GM23338 (cell line): ENCODE measurements around the gene CNBD2. TPM values are rescaled to one million over a fixed set of nuclear protein-coding genes. Genes with fewer than 3 reads are reported as not detected.

Experiments used
- ATAC-seq: fragments of 200-7000 bp; cut with Tn5 transposase; 3 replicates; pipeline ENCODE4 v1.9.1; 2020
- DNase-seq: peaks from one replicate; pipeline ENCODE4 v3.0.0-alpha.2; 2015; ENCODE audit warnings: low spot score
- H2AFZ ChIP-seq: fragments of 200-600 bp; sonication (generic); 2 replicates; pipeline ENCODE4 v1.8.0; 2016; ENCODE audit warnings: antibody characterized with exemption, mild to moderate bottlenecking, moderate library complexity
- H3F3A ChIP-seq: fragments of 200-600 bp; sonication (generic); replicated peaks from 2 replicates; pipeline ENCODE4 v1.8.0; 2017; ENCODE audit warnings: antibody characterized with exemption, mixed run types, low read depth
- H3K27ac ChIP-seq: fragments of 200-600 bp; sonication (generic); 2 replicates; pipeline ENCODE4 v1.6.1; 2016; ENCODE audit warnings: low read depth
- H3K27me3 ChIP-seq: fragments of 200-600 bp; sonication (generic); 2 replicates; pipeline ENCODE4 v1.8.0; 2016; ENCODE audit warnings: mild to moderate bottlenecking, mixed run types, moderate library complexity; ENCODE audit not compliant: insufficient read depth
- H3K36me3 ChIP-seq: fragments of 200-600 bp; sonication (generic); 2 replicates; pipeline ENCODE4 v1.8.0; 2016; ENCODE audit warnings: mild to moderate bottlenecking; ENCODE audit not compliant: insufficient read depth
- H3K4me1 ChIP-seq: fragments of 200-600 bp; sonication (generic); 2 replicates; pipeline ENCODE4 v1.8.0; 2016; ENCODE audit warnings: mild to moderate bottlenecking, moderate library complexity; ENCODE audit not compliant: insufficient read depth
- H3K4me2 ChIP-seq: fragments of 200-600 bp; sonication (generic); 2 replicates; pipeline ENCODE4 v1.7.1; 2017; ENCODE audit warnings: mixed run types
- H3K4me3 ChIP-seq: fragments of 200-600 bp; sonication (generic); 2 replicates; pipeline ENCODE4 v1.6.1; 2016; ENCODE audit warnings: mixed run types
- H3K79me2 ChIP-seq: fragments of 200-600 bp; sonication (generic); replicated peaks from 2 replicates; pipeline ENCODE4 v1.8.0; 2017; ENCODE audit warnings: mild to moderate bottlenecking; ENCODE audit not compliant: insufficient read depth
- H3K9me2 ChIP-seq: fragments of 200-600 bp; sonication (generic); 2 replicates; pipeline ENCODE4 v1.8.0; 2017; ENCODE audit not compliant: insufficient read depth
- H4K20me1 ChIP-seq: fragments of 200-600 bp; sonication (generic); replicated peaks from 2 replicates; pipeline ENCODE4 v1.8.0; 2017; ENCODE audit warnings: mild to moderate bottlenecking; ENCODE audit not compliant: insufficient read depth
- H3K27ac Mint-ChIP-seq: 2 replicates; pipeline ENCODE4 v1.8.0; 2020; ENCODE audit warnings: inconsistent platforms, mild to moderate bottlenecking, moderate library complexity, mixed read lengths
- H3K27me3 Mint-ChIP-seq: 3 replicates; pipeline ENCODE4 v1.8.0; 2022; ENCODE audit warnings: low read depth, mild to moderate bottlenecking, moderate library complexity, mixed read lengths, inconsistent platforms; ENCODE audit not compliant: insufficient read depth, poor library complexity
- H3K36me3 Mint-ChIP-seq: 3 replicates; pipeline ENCODE4 v1.8.0; 2021; ENCODE audit warnings: low read depth, mild to moderate bottlenecking, inconsistent platforms, moderate library complexity, mixed read lengths
- H3K4me1 Mint-ChIP-seq: 3 replicates; pipeline ENCODE4 v1.8.0; 2020; ENCODE audit warnings: mild to moderate bottlenecking, inconsistent platforms, mixed read lengths
- H3K4me3 Mint-ChIP-seq: 3 replicates; pipeline ENCODE4 v1.8.0; 2021; ENCODE audit warnings: moderate library complexity, mild to moderate bottlenecking, inconsistent platforms, mixed read lengths
- H3K9me3 Mint-ChIP-seq: 3 replicates; pipeline ENCODE4 v1.8.0; 2020; ENCODE audit warnings: moderate library complexity, mild to moderate bottlenecking, inconsistent platforms, mixed read lengths
- CREB1 ChIP-seq: fragments of 250-450 bp; sonication (Bioruptor Pico); IDR thresholded peaks from 2 replicates; pipeline ENCODE4 v1.5.0; 2020; ENCODE audit warnings: low read depth, mild to moderate bottlenecking, moderate library complexity
- CTCF ChIP-seq, 2 experiments: fragments of 200-600 bp in 1 of 2; sonication (generic) in 1 of 2; conservative IDR thresholded peaks; 2 replicates each; pipeline versions ENCODE4 v1.5.1 to v1.6.1; 2016 to 2017; ENCODE audit warnings: antibody characterized with exemption in 2 of 2, low read depth in 2 of 2, mild to moderate bottlenecking in 2 of 2, moderate library complexity in 1 of 2
- ETS1 ChIP-seq: IDR thresholded peaks from 2 replicates; pipeline ENCODE4 v1.6.1; 2016; ENCODE audit warnings: antibody characterized with exemption
- EZH2 ChIP-seq: fragments of 200-600 bp; sonication (generic); IDR thresholded peaks from one replicate; pipeline ENCODE4 v1.8.0; 2017; ENCODE audit warnings: antibody characterized with exemption, mild to moderate bottlenecking, low read depth; ENCODE audit not compliant: unreplicated experiment
- EZH2phosphoT487 ChIP-seq: fragments of 200-600 bp; sonication (generic); IDR thresholded peaks from one replicate; pipeline ENCODE4 v1.8.1; 2018; ENCODE audit warnings: antibody characterized with exemption; ENCODE audit not compliant: unreplicated experiment
- JUNB ChIP-seq: IDR thresholded peaks from one replicate; pipeline ENCODE4 v1.6.1; 2016; ENCODE audit warnings: antibody characterized with exemption; ENCODE audit not compliant: unreplicated experiment
- NANOG ChIP-seq: IDR thresholded peaks from 2 replicates; pipeline ENCODE4 v1.6.1; 2016; ENCODE audit warnings: antibody characterized with exemption, borderline replicate concordance
- STAT1 ChIP-seq: IDR thresholded peaks from one replicate; pipeline ENCODE4 v1.6.1; 2016; ENCODE audit warnings: antibody characterized with exemption; ENCODE audit not compliant: unreplicated experiment
- ZNF114 ChIP-seq: fragments of 250-450 bp; sonication (Bioruptor Pico); IDR thresholded peaks from 2 replicates; pipeline ENCODE4 v1.5.0; 2020; ENCODE audit warnings: mild to moderate bottlenecking, moderate library complexity
- ZNF331 ChIP-seq: fragments of 250-450 bp; sonication (Bioruptor Pico); IDR thresholded peaks from 2 replicates; pipeline ENCODE4 v1.5.0; 2020; ENCODE audit warnings: low read depth, mild to moderate bottlenecking, moderate library complexity
- ZNF462 ChIP-seq: fragments of 250-450 bp; sonication (Bioruptor Pico); IDR thresholded peaks from 2 replicates; pipeline ENCODE4 v1.5.0; 2020; ENCODE audit warnings: mild to moderate bottlenecking, moderate library complexity
- long read RNA-seq: library from polyadenylated mRNA; unstranded; transcript quantifications from one replicate; pipeline ENCODE4 v2.0.0, GENCODE V29; 2020; ENCODE audit not compliant: unreplicated experiment
- polyA plus RNA-seq: library from polyadenylated mRNA; unstranded; fragments of >200 nt; fragmentation: Nextera tagmentation; extraction: Ambion mirVana; gene quantifications from 2 replicates; pipeline ENCODE4 v1.2.1, GENCODE V29; 2016
- total RNA-seq: library from RNA; depleted of rRNA; stranded (reverse); fragments of >200 nt; shearing (Covaris generic); gene quantifications from 2 replicates; pipeline ENCODE4 v1.2.3, GENCODE V29; 2014; rRNA removed

Gene CNBD2
- 2.7 TPM in 1 of 2 replicates, not detected in the other for total RNA-seq
- polyA plus RNA-seq: not detected in 2 replicates
- long read RNA-seq, partial matches to known transcripts: 0 of 2 reads
- long read RNA-seq, other reads (novel, unspliced or antisense): 0 of 2 reads

- no peaks in the 10 kb centered on the region; the same call in 1 of the 2 replicates for H3K9me2 ChIP-seq
- TF ChIP-seq ZNF462 (CRISPR knock-in tag) (no peak), EZH2 (no peak), ZNF114 (CRISPR knock-in tag) (no peak), CREB1 (CRISPR knock-in tag) (no peak), ZNF331 (CRISPR knock-in tag) (no peak), CTCF (conservative IDR thresholded peaks at IDR 0.05; ENCODE audit: low read depth in 2 of 2) (no peak), ETS1 (no peak), NANOG (no peak), STAT1 (no peak), EZH2phosphoT487 (no peak), JUNB (no peak)
- H3K36me3 ChIP-seq: no peaks in the 10 kb centered on the region
- H4K20me1 ChIP-seq: no peaks in the 10 kb centered on the region
- no peaks in the 10 kb centered on the region for H3K27me3 ChIP-seq
- H3K4me2 ChIP-seq: no peak within 1 kb of the TSS
- H3K27me3 Mint-ChIP-seq: peaks cover 6% of the 10 kb centered on the region
- ATAC-seq (peak; percentile 74), DNase-seq (peak; percentile 55)
- no peaks in the 10 kb centered on the region for H3K36me3 Mint-ChIP-seq
- no peaks in the 10 kb centered on the region for H3K4me1 ChIP-seq
- no peaks in the 10 kb centered on the region for H3K9me3 Mint-ChIP-seq
- H3K4me1 Mint-ChIP-seq: peaks cover 10% of the 10 kb centered on the region
- H3K79me2 ChIP-seq: no peaks in the 10 kb centered on the region
- H3K27ac ChIP-seq: no peak within 1 kb of the TSS
- no peak within 1 kb of the TSS for H3K4me3 ChIP-seq
- H3K4me3 Mint-ChIP-seq: no peak within 1 kb of the TSS
- H3F3A ChIP-seq: no peaks in the 10 kb centered on the region
- peak within 1 kb of the TSS; percentile 33; the same call in 1 of the 2 replicates for H2AFZ ChIP-seq
- H3K27ac Mint-ChIP-seq: no peak within 1 kb of the TSS
Measured at GRCh38 chr20:35967979-35968640, at the start of gene CNBD2. TSS of gene CNBD2 (plus strand) at chr20:35968590. CDS start at chr20:35968763, 173 bp downstream.
